GM15510 (cell line): ENCODE measurements around the gene PVR.

ENCODE experiments used
- POLR2A ChIP-seq: IDR thresholded peaks from 3 replicates; pipeline ENCODE4 v1.6.1; 2011; ENCODE audit warnings: borderline replicate concordance; ENCODE audit not compliant: insufficient read length; ENCODE audit errors: extremely low read depth

The PVR gene

DNA sequence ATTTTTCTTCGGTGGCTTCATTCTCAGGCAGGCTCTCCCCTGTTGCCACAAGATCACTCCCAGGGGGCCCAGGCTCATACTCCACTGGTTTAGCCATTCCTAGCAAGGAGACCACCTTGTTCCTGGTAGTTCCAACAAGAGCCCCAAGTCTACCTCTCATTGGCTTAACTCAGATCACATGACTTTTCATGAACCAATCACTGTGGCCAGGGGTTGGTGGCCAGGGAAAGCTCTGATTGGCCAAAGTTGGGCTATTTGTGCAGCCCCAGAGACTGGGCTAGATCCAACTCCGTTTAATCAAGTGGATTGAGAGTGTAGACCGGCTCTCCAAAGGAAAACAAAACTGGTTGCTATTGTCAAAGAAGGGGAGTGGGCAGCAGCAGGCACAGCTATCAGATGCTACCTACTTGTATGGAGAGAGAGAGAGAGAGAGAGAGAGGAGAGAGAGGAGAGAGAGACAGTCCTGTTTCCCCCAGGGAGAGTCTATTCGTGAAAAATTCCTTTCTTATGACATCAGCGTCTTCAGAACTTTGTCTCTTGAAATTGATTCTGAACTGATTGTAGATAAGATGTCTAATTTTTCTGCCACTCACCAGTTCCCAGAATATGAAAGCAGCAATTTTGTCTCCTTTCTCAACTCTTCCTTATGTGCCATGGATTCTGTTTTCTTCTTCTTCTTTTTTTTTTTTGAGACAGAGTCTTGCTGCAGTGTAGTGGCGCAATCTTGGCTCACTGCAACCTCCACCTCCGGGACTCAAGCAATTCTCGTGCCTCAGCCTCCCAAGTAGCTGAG lies 33.5 kb downstream of the PVR start:
- TF ChIP-seq POLR2A, result no peak

DNA sequence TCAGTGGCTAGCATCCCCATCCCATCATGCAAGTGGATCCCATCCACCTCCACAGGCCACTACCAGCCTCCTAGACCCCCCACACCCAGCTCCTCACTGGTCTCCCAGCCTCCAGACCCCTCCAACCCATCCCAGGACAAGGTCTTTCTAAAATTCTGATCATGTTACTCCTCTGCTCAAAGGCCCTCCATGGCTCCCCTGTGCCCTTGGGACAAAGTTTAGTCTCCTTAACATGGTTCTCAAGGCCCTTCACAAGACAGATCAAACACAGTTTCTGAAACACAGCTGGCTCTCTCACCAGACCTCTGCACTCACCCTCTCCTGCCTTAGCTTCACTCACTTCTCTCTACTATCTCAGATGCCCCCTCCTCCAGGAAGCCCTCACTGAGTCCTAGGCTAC lies 36.8 kb downstream of the PVR start:
- no peak for TF ChIP-seq POLR2A

DNA sequence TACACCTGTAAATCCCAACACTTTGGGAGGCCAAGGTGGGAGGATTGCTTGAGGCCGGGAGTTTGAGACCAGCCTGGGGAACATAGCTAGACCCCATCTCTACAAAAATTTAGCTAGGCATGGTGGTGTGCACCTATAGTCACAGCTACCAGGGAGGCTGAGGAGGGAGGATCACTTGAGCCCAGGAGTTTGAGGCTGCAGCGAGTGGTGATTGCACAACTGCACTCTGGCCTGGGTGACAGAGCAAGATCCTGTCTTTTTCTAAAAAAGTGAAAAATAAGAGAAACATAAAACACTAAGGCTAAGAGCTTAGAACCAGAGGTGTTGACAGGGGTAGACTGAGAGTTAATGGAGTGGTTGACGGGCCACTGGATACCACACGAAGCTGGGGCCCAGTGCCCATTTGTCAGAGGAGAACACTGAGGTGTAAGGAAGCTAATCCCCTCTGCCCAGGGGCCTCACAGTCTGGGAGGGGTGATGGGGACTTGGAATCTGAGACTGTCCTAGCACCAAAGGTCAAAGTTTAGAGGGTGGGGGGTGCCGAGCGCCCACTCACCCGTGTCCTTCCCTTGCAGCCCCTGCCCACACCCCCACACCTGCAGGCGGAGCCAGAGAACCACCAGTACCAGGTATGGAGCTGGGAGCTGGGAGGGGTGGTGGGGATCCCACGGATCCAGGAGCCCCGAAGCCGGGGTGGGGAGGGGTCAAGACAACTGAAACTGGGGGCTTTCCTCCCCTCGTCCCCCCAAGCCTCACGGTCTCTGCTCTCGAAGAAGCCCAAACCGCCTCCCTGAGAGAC lies 38.5 kb downstream of the PVR start:
- no peak for TF ChIP-seq POLR2A

DNA sequence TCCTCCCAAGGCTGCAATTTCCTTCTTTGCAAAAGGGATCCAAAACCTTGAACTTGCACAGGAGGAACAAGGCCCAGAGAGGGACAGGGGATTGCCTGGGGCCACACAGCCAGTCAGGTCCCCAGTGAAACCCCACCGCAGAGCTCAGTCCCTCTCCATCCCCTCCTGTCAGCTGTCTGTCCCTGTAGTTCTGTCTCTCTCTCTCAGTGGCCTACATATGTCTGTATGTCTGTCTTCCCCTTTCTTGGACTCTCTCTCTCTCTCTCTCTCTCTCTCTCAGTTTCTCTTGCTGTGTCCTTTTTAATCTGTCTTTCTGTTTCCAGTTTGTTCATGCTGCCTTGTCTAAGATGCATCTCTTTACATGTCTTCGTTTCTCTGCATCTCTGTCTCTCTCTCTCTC lies 39.1 kb downstream of the PVR start:
- no peak for TF ChIP-seq POLR2A

DNA sequence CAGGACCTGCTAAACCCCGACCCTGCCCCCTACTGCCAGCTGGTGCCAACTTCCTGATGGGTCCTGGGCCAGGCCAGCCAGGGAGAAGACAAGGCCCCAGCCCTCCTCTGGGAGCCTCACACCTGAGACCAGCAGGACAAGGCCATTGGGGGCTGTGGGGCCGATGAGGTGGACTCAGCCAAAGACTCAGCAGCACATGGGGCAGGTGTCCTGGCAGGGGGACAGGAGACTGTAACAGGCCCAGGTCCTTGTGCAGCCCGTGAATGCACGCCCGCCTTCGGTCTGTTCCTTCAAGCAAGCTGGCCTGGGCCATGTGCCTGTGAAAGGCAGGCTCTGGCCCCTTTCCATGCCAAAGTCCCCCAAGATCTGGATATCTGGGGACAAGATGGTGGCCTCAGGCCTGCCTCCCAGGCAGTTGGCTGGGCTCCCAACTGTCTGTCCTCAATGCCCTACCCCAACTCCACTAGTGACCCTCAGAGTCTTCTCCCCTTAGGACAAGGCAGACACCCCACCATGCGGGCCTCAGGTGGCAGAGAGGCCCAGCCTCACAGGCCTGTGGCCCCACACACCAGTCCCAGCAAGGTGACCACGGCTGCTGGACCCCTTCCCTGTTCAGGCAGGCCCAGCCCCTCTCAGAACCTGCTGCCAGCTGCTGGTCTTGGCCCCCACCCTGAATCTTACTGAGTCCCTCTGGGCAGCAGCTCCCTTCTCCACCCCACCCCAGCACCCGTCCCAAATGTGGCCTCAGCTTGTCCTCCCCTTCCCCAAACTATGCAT lies 39.9 kb downstream of the PVR start:
- no peak for TF ChIP-seq POLR2A

DNA sequence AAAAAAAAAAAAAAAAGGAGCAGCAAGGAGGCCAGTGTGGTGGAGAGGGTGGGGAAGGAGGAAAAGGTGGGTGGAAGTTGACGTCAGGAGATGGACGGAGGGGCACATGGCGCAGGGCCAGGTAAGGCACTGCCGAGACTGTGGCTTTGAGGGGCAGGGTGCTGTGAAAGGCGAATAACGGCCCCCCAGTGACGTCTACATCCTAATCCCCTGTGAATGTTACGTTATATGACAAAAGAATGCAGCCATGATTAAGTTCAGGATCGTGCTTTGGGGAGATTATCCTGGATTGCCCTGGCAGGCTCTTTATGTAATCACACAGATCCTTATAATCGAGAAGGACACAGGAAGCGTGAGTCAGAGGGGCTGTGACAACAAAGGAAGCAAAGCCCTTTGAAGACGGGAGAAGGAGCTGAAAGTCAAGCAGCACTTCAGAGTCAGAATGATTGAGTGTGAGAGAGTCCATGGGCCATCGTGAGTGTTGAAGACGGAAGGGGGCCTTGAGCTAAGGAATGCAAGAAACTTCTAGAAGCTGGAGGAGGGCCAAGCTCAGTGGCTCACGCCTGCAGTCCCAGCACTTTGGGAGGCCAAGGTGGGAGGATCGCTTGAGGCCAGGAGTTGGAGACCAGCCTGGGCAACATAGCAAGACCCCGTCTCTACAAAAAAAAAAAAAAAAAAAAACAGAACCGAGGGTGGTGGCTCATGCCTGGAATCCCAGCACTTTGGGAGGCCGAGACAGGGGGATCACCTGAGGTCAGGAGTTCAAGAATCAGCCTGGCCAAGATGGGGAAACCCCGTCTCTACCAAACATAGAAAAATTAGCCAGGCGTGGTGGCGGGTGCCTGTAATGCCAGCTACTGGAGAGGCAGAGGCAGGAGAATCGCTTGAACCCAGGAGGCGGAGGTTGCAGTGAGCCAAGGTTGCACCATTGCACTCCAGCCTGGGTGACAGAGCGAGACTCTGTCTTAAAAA lies 41.5 kb downstream of the PVR start:
- no peak for TF ChIP-seq POLR2A

DNA sequence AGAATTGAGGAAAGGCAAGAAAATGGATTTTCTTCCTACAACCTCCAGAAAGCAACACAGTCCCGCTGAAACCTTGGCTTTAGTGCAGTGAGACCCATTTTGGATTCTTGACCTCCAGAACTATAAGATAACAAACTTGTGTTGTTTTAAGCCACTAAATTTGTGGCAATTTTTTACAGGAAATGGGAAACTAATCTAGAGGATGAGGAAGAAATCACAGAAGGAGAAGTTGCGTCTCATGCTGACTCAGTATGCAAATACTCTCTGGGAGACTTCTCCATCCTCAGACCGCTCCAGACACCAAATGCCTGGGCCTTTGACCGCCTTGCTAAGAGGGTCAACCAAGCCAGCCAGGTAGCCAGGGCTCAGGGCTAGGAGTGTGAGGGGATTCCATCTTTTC lies 42.2 kb downstream of the PVR start:
- no peak for TF ChIP-seq POLR2A

DNA sequence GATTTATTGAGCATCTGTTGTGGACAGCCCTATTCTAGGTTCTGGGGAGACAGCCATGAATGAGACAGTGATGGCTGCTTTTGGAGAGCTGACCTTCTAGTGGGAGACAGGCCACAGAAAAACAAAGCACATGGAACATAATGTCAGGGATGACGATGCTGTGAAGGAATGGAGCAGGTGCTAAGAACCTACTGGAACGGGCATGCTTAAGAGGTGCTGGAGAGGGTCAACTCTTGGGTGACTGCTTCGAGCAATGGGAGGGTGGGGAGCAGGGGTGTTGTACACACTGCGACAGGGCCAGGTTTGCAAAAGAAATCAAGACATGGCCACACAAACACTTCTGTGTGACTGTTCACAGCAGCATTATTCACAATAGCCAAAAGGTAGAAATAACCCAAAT lies 43.2 kb downstream of the PVR start:
- TF ChIP-seq POLR2A, result no peak

DNA sequence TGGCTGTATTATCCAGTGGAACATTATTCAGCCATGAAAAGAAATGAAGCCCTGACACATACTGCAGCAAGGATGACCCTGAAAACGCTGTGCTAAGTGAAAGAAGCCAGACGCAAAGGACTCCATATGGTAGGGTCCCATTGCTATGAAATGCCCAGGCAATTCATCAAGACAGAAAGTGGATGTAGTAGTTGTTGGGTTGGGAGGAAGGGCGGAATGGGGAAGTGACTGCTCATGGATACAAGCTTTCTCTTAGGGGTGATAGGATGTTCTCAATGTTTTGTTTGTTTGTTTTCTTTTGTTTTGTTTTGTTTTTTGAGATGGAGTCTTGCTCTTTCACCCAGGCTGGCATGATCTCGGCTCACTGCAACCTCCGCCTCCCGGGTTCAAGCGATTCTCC lies 44.2 kb downstream of the PVR start:
- no peak for TF ChIP-seq POLR2A

DNA sequence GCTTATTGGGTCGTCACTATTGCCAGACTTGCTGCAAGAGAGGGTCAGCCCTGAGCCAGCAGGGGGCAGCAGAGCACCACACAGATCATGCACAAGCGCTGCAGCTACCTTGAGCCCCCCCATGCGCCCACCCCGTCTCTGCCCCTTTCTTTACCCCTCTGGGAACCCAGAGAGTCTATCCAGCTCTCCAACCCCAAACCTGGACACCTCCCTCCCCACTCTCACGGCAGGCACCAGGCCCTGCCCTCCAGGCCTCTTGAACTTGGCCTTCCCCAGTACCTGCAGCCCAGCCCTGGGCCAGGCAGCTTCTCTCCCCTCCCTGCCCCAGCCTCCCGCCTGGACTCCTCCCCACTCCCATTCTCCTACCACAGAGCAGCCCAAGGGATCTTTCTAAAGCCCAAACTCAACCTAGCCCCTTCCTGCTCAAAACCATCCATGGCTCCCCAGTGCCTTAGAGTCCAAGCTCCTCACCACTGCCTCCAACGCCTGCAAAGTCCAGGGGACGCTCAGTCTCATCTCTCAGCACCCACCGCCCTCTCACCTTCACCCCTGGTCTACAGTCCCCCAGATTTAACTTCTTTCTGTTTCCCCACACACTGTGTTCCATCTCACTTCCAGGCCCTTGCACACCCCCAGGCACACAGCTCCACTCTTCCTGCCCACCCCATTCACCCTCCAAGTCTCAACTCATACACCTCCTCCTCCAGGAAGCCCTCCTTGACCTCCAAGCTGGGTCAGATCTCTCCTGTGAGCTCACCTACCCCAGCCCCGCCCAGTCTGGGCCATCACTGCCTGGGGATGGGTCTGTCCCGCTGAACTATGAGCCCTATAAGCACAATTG lies 45.8 kb downstream of the PVR start:
- TF ChIP-seq POLR2A, result no peak

DNA sequence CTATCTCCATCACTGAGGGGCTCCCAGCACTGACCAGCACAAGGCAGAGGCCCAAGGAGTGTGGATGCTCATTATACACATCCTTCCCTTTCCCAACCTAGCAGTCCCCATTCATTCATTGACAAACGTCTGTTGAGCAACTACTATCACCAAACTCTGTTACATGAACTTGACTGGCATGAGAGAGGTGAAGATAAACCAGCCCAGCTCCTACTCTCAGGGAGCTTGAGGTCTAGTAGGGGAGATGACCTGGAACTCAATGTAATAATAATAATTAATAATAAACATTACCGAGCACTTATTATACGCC lies 46.4 kb downstream of the PVR start:
- no peak for TF ChIP-seq POLR2A

DNA sequence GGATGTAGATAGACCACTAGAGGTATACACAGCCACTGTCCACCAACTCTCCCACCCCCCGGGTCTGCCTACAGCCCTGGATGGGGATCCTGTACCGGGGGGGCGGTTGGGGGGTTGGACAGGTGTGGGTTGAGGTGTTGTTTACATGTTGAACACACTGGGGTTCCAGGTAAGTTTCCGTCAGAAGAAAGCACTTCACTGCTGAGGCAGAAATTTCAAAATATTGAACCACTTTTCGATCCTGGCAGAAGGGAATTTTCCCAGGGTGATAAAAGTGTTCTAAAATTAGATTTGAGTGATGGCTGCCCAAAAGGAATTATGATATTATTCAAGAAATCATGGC lies 48.6 kb downstream of the PVR start:
- TF ChIP-seq POLR2A, result no peak

DNA sequence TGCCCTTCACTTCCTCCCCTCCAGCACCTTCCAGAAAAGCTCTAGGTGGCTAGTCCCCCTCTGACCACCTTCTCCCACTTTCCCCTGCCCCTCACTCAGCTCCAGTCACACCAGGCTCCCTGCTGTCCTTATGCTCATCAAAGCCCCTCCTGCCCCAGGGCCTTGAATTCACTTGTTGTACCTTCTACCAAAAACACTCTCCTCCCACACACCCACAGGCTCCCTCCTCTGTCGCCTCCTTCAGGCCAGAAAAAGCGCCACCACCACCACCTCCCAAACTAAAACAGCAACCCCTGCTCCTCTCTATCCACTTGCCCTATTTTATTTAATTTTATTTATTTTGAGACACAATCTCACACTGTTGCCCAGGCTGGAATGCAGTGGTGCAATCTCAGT lies 50.5 kb downstream of the PVR start:
- no peak for TF ChIP-seq POLR2A
